OCI-LY3 (cell line): ENCODE results near the gene CDH23.

Experiments used
- EZH2phosphoT487 ChIP-seq: fragments of 200-600 bp; shearing (Covaris generic); IDR thresholded peaks from 2 replicates; pipeline ENCODE4 v1.6.1; 2018; ENCODE audit warnings: antibody characterized with exemption, mixed run types, low read depth
- TF ChIP-seq, protein P1 (sequence below): fragments of 200-600, 300-600 bp; sonication (generic); IDR thresholded peaks from 2 replicates; pipeline ENCODE4 v1.5.1; 2014; ENCODE audit warnings: antibody characterized with exemption, low read length, low read depth

DNA sequence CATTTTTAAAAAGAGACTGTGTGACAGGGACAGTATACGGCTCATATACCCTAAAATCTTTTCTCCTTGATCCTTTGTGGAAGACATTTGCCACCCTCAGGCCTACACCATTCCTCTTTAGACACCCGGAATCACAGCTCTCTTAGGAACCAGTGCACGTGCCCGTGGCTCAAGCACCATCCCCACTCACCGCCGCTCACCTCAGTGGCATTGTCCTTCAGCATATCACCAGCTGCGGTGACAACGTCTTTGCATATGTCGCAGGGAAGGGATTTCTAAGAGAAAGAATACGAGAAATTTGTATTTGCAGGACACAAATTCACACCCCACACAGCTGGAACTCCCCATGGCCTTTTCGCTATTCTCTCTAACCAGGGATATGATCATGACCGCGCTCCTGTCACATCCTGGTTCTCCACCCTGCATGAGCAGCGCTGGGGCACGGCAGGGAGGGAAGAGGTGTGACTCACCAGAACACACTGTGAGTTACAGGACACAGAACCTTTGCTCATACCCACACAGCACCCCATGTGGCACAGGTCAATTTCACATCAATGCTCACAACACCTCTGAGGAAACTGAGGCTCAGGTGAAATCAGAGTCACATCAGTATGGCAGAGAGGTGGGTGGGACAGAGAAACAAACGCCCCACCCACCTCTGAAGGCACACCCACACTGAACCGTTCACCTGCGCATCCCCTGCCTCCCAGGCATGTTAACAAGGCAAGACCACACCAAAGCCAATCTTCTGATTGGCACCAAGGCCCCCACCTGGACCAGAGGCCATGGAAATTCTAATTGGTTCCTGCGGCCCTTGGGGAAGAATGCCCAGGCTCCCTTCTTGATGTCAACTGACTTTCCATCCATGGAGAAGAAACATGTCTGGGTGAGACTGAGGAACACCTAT, 435.2 kb downstream of the CDH23 start:
- TF ChIP-seq, protein P1, sequence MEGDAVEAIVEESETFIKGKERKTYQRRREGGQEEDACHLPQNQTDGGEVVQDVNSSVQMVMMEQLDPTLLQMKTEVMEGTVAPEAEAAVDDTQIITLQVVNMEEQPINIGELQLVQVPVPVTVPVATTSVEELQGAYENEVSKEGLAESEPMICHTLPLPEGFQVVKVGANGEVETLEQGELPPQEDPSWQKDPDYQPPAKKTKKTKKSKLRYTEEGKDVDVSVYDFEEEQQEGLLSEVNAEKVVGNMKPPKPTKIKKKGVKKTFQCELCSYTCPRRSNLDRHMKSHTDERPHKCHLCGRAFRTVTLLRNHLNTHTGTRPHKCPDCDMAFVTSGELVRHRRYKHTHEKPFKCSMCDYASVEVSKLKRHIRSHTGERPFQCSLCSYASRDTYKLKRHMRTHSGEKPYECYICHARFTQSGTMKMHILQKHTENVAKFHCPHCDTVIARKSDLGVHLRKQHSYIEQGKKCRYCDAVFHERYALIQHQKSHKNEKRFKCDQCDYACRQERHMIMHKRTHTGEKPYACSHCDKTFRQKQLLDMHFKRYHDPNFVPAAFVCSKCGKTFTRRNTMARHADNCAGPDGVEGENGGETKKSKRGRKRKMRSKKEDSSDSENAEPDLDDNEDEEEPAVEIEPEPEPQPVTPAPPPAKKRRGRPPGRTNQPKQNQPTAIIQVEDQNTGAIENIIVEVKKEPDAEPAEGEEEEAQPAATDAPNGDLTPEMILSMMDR, result no peak
- TF ChIP-seq EZH2phosphoT487, result no peak
